DOHH2 (cell line): Measurements from ENCODE around the gene HHLA2.

Source experiments
- CTCF ChIP-seq: fragments of 200-600 bp; sonication (generic); IDR thresholded peaks from one replicate; pipeline ENCODE4 v1.5.1; 2014; ENCODE audit warnings: antibody characterized with exemption, mild to moderate bottlenecking, low read depth, low read length; ENCODE audit not compliant: poor library complexity, severe bottlenecking
- EZH2phosphoT487 ChIP-seq: fragments of 200-600 bp; sonication (generic); IDR thresholded peaks from 2 replicates; pipeline ENCODE4 v1.6.1; 2017; ENCODE audit warnings: borderline replicate concordance, mild to moderate bottlenecking, antibody characterized with exemption, low read length, moderate library complexity, mixed read lengths

GRCh38 chr3:108305484-108306172, 9.3 kb downstream of the HHLA2 start:
- TF ChIP-seq CTCF (no peak), EZH2phosphoT487 (no peak)
